Stimulated activated CD8-positive, alpha-beta memory T cell treated with anti-CD3 and anti-CD28 coated beads, Interleukin-12 subunit alpha, Interleukin-12 subunit beta, amount 100 ng/mL, for 24 hours (primary cell): ENCODE results near the gene ANKRD52.
"Not testable (repeated sequence)": the region's sequence is repeated elsewhere in the genome, so short reads cannot be mapped to it uniquely, and the experiment has no call there.

Experiments used
- DNase-seq: peaks from one replicate; pipeline ENCODE4 v3.0.0-alpha.2; 2020; ENCODE audit errors: extremely low read depth

The ANKRD52 gene

GRCh38 chr12:56272468-56272867, 14.3 kb upstream of the ANKRD52 start:
- not testable (repeated sequence) for DNase-seq

- no peak for DNase-seq
Measured at GRCh38 chr12:56271031-56271430, 12.8 kb upstream of the ANKRD52 start.

DNA sequence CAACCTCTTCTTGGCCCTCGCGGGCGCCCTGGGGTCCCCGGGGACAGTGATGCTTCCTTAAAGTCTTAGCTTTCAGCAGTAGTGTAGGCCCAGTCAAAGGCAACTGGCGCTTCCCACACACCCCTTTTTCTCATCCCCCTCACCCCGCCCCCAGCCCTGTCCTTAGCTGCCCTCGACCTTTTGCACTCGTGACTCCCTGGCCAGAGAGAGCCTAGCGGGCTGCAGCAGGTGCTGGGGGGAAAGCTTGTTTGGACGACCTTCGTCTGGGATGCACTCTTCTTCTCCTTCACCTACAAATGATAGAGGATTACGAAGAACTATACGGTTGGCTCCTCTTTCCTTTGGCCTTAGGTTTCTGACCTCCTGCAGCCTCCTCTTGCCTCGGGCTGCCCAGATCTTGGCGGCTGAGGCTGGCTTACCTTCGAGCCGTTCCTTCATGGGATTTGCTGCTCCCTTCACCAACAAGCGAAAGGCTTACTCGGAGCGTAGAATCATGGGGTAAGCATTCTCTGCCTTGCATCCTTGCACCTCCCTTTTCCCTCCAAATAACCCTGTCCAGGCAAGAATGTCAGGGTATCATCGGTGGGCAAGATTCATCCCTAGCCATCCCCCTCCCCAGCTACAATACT, 9.4 kb upstream of the ANKRD52 start:
- DNase-seq = no peak

- peak; percentile 69 for DNase-seq
Measured at GRCh38 chr12:56266693-56267442, 8.7 kb upstream of the ANKRD52 start, which contains the start of gene COQ10A. COQ10A (plus strand) TSS chr12:56266942; CDS start chr12:56267119, 177 bp downstream.

DNA sequence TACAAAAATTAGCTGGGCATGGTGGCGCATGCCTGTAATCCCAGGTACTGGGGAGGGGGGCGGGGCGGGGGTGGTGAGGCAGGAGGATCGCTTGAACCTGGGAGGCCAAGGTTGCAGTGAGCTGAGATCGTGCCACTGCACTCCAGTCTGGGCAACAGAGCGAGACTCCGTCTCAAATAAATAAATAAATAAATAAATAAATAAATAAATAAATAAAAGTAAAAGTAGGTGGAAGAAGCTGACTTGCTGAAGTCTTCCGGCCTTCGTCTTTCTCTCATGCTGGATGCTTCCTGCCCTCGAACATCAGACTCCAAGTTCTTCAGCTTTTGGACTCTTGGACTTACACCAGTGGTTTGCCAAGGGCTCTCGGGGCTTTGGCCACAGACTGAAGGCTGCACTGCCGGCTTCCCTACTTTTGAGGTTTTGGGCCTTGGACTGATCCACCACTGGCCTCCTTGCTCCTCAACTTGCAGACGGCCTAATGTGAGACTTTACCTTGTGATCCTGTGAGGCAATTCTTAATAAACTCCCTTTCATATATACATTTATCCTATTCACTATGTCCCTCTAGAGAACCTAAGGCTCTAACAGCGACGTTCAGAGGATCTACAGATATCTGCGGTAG, 8.0 kb upstream of the ANKRD52 start:
- not testable (repeated sequence) for DNase-seq

DNA sequence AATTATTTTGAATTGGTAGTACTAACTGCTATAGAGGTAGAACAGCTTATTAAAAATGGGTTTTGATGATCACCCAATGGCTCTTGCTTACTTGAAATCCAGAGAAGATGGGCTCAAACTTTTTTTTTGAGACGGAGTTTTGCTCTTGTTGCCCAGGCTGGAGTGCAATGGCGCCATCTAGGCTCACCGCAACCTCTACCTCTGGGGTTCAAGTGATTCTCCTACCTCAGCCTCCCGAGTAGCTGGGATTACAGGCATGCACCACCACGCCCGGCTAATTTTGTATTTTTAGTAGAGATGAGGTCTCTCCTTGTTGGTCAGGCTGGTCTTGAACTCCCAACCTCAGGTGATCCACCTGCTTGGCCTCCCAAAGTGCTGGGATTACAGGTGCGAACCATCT, 4.8 kb upstream of the ANKRD52 start:
- not testable (repeated sequence) for DNase-seq

DNA sequence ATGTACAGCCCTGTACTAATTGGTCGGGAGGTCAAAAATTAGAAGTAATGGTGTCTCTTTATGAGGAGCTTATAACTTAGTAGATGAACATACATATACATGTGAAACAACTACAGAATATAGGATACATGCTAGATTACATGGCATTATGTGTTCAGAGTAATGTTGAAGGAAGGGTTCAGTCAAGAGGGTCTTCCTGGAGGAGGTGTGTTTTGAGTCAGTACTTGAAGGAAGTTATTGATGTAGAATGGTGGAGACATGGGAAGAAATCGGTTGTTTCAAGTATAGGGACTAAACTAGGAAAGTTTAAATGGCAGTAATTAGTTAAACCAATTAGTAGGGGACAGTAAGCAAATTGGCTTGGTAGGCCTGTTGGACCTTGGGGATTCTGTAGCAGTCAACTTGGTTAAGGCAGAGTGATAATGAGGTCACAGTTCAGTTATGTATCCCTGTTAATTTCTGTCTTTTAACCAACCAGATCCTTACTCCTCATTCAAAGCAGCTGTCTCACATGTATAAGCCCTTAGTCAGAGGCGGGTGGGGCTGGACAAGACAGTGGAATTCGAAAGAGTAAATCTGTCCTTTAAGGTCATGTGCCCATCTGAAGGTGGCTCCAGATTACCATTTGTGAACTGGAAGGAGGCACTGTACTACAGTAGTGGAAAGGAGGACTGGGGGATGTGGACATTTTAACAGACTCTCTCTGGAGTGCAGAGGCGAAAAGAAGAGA, 3.5 kb upstream of the ANKRD52 start:
- DNase-seq = no peak

DNA sequence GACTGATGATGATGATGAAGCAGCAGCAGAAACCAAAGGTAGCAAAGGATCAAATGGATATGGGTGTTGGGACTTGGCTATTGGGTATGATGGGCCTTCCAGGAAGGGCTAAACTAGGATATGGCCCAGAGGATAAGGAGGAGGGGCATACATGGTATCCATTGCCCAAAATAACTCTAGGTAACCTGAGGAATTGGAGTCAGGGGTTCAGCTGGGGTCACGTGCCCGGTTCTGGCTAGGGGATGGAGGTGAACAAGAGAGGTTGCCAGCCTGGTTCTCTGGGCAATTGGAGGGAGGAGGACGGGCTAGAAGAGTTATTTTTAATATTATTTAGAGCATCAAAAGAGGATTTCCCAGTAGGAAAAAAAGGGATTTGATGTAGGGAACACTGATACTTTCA, 2.7 kb upstream of the ANKRD52 start:
- DNase-seq = no peak

- no peak for DNase-seq
Measured at GRCh38 chr12:56260380-56260779, 2.2 kb upstream of the ANKRD52 start.

- DNase-seq = no peak
Measured at GRCh38 chr12:56258820-56259183, 618 bp upstream of the ANKRD52 start.

- no peak for DNase-seq
Measured at GRCh38 chr12:56257491-56258067, 605 bp downstream of the ANKRD52 start.

DNA sequence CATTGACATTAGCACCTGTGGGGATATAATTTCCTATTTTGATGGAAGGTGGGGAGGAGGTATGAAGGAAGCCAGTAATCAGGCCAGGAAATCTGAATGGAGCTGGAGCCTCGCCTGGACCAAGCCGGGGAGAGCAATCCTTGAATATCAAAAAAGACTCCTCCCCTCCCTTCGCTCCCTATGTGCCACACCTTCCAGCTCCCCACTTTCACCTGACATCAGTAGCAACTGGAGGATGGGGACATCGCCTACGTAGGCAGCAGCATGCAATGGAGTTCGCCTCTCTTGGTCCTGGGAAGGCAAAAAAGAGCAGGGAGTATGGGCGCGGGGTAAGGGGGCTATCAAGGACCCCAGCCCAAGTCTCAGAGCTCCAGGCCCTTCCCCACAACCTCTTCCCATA, 1.1 kb downstream of the ANKRD52 start:
- no peak for DNase-seq

DNA sequence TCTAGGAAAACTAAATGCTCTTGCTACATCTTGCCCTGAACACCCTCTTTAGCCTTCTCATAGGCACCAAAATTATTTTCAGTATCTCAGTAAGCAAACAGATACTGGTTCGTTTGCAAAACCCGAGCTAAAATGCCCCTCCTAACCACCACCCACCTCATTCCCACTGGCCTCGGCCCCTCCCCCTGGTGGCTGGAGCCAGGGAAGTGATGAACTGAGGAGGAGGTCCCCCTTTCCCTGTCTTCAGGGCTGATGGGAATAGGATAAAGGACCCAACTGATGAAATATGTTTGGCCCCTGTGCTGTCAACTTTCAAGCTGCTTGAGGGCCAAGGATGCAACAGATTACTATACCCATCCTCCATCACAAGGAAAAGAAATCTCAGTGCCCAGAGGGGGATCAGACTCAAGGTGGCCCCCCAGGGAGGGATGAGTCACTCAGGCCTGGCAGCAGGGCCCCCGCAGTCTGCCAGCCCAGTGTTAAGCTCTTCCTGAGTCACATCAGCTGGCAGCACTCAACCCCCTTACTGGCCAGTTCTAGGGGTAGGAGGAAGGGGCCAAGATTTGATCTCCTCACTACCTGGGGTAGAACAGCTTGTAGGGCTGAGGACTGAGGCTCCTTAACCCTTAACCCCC, 1.7 kb downstream of the ANKRD52 start:
- DNase-seq = no peak

DNA sequence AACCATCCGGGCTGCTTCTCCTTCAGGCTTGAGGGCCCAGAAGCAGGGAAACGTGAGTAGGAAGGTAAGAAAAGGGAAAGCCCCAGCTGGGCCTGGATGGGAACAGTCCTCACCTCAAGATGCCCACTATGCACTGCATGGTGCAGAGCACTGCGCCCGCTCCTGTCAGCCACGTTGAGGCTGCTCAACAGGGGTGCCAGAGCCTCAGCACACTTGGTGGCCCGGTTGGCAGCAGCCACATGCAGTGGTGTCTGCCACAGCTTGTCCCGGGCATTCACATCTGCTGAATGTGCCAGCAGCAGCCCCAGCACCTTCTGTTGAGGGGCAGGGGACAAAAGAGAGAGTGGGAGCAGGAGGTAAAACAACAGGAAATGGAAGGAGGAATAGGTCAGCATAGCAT, 2.5 kb downstream of the ANKRD52 start:
- no peak for DNase-seq

DNA sequence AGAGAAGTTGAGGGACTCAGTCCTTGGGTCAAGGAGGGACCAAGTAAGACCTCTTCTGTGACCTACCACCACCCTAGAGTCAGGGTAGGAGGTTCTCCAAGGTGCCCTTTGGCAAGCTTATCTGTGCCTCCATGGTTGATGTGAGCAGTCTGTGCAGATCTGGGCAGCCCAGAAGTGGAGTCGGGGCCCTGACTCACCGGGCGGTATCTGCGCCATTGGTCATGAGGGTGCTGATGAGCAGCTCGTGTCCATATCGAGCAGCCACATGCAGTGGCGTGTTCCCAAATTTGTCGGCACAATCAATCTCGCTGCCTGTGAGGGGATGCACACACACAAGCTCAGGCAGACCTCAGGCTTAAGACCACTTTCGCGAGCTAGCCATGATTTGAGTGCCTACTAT, 5.1 kb downstream of the ANKRD52 start:
- no peak for DNase-seq

DNA sequence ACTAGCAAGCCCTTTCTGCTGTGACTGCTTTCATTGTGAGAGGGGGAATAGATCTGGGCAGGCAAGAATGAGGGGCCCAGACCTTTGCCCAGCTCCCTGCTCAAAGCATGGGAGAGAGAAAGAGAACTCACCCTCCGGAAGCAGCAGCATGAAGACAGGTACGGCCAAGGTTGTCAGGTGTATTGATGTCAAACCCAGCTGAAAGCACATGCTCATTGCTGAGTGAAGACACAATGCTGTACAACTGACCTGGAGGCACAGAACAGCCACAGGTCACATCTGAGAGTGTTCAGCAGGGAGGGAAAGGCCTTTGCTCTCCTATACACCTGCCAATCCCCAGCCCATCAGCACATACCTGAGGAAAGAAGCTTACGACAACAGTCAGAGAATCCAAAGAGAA, 5.5 kb downstream of the ANKRD52 start:
- no peak for DNase-seq

DNA sequence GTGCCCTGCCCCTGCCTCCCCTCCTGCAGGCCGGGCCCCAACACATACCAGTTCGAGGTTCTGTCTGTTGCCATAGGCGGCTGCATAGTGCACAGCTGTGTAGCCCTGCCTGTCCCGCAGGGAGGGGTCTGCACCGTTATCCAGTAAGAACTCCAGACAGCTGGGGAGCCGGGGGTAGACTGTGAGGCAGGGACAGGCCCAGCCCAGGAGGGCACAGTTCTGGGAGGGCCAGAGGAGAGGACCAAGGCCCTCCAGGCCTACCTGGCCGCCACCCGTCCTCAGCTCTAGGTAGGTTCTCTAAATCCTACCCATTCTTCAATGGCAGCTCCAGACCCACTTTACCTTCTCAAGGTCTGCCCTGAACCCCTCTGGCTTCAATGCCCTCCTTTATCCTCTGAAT, 9.5 kb downstream of the ANKRD52 start:
- DNase-seq = no peak

DNA sequence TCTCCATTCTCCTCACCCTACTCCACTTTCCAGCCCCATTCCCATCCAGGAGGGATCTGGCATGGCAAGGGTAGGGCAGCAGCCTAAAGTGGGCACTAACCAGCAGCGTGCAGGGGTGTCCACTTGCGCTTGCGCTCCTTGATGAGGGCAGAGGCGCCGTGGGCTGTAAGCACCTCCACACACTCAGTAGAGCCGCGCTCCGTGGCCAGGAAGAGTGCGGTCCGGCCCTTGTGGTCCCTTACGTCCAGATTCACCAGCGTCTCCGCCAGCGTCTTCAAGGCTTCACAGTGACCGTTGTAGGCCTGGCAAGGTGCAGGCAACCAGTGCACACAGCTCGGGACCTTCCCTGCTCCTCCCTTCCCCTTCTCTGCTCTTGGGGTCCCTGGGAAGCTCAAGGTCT, 10.3 kb downstream of the ANKRD52 start:
- no peak for DNase-seq

DNA sequence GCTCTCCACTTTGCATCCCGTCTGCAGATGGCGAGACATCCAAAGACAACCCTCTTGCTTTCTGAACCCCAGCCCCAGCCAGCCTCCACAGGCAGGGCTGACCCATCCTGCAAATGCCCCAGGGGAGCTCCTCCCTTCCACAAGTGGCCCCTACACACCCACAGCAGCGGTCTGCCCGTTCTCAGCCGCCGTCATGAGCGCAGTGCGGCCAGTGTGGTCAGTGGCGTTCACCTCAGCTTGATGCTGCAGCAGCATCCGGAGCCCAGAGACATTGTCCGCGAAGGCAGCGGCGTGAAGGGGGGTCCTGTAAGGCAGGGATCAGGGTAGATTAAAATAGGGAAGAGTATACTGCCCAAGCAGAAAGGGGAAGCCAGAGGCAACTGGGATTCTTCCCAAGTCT, 13.7 kb downstream of the ANKRD52 start:
- no peak for DNase-seq

- DNase-seq = no peak
Measured at GRCh38 chr12:56243731-56244181, 14.4 kb downstream of the ANKRD52 start.

DNA sequence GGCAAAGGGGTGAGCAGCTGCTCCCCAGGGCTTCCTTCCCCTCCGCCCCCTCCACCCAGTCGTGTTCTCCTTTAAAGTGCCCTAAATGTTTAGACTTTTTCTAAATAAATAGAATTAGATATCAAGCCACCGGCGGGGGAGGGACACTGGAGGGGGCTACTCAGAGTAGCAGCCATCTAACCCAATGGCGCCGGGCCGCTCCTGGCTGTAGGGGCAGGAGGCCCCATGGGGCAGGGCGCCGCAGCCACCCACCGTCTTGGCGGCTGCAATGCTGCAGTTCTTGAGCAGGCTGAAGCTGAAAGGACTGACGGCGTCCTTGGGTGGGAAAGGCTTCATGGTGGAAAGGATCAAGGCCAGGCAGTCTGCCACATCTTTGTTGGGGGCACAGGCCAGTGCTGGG, 15.2 kb downstream of the ANKRD52 start:
- no peak for DNase-seq
